DND-41 (cell line): ENCODE data around the gene CCDC27.

Experiments
- ATAC-seq: fragments of 200-7000 bp; cut with Tn5 transposase; 3 replicates; pipeline ENCODE4 v1.9.1; 2021; ENCODE audit warnings: low read depth; ENCODE audit not compliant: insufficient read depth
- DNase-seq: peaks from one replicate; pipeline ENCODE4 v3.0.0-alpha.2; 2020
- H2AFZ ChIP-seq: 2 replicates; pipeline ENCODE4 v1.6.0; 2012; ENCODE audit warnings: low read depth, low read length
- H3K27ac ChIP-seq: 2 replicates; pipeline ENCODE4 v1.5.1; 2012; ENCODE audit warnings: low read length, inconsistent platforms
- H3K27me3 ChIP-seq: fragments of 200-600 bp; sonication (generic); 2 replicates; pipeline ENCODE4 v1.6.0; 2012; ENCODE audit warnings: low read length, mild to moderate bottlenecking, inconsistent platforms; ENCODE audit not compliant: insufficient read depth, poor library complexity
- H3K36me3 ChIP-seq: 2 replicates; pipeline ENCODE4 v1.5.1; 2012; ENCODE audit warnings: low read length, inconsistent platforms; ENCODE audit not compliant: insufficient read depth
- H3K4me1 ChIP-seq: 2 replicates; pipeline ENCODE4 v1.5.1; 2012; ENCODE audit warnings: mild to moderate bottlenecking, low read length; ENCODE audit not compliant: insufficient read depth
- H3K4me2 ChIP-seq: 2 replicates; pipeline ENCODE4 v1.6.0; 2012; ENCODE audit warnings: mild to moderate bottlenecking, moderate library complexity, low read length, inconsistent platforms; ENCODE audit not compliant: insufficient read depth
- H3K4me3 ChIP-seq, 2 experiments: fragments of 200-600 bp in 1 of 2; shearing (Covaris generic) in 1 of 2; 2 replicates each; pipeline ENCODE4 v1.5.1; 2012 to 2016; ENCODE audit warnings: inconsistent platforms in 2 of 2, low read length in 2 of 2, mild to moderate bottlenecking in 2 of 2, low read depth in 1 of 2, moderate library complexity in 1 of 2
- H3K79me2 ChIP-seq: 2 replicates; pipeline ENCODE4 v1.6.0; 2012; ENCODE audit warnings: low read length, inconsistent platforms; ENCODE audit not compliant: insufficient read depth
- H3K9ac ChIP-seq: 2 replicates; pipeline ENCODE4 v1.6.0; 2012; ENCODE audit warnings: low read depth, mild to moderate bottlenecking, inconsistent platforms, low read length, moderate library complexity
- H3K9me3 ChIP-seq: 2 replicates; pipeline ENCODE4 v1.5.1; 2012; ENCODE audit warnings: low read length, moderate library complexity, mild to moderate bottlenecking, inconsistent platforms; ENCODE audit not compliant: insufficient read depth, severe bottlenecking
- H4K20me1 ChIP-seq: 2 replicates; pipeline ENCODE4 v1.6.0; 2012; ENCODE audit warnings: low read length; ENCODE audit not compliant: insufficient read depth
- EZH2 ChIP-seq: IDR thresholded peaks from 3 replicates; pipeline ENCODE4 v1.6.1; 2012; ENCODE audit warnings: borderline replicate concordance, low read depth, mild to moderate bottlenecking, moderate library complexity, low read length, inconsistent platforms; ENCODE audit not compliant: severe bottlenecking
- TF ChIP-seq, protein P1 (sequence below): IDR thresholded peaks from 2 replicates; pipeline ENCODE4 v1.5.1; 2012; ENCODE audit warnings: borderline replicate concordance, low read length, moderate library complexity, mild to moderate bottlenecking; ENCODE audit not compliant: poor library complexity, severe bottlenecking; ENCODE audit errors: extremely low read depth

CCDC27 gene

GRCh38 chr1:3756394-3756793 lies 4.1 kb downstream of the CCDC27 start:
- Histone ChIP-seq H2AFZ (no peak overlapping the region), H3K9me3 (no peaks in the 10 kb centered on the region), H3K9ac (no peak overlapping the region), H4K20me1 (no peaks in the 10 kb centered on the region; the same call in 1 of the 2 replicates), H3K79me2 (no peaks in the 10 kb centered on the region), H3K27me3 (no peaks in the 10 kb centered on the region), H3K4me1 (no peaks in the 10 kb centered on the region), H3K27ac (no peak overlapping the region), H3K36me3 (no peaks in the 10 kb centered on the region), H3K4me2 (no peak overlapping the region), H3K4me3 (no peak overlapping the region)
- TF ChIP-seq, protein P1, sequence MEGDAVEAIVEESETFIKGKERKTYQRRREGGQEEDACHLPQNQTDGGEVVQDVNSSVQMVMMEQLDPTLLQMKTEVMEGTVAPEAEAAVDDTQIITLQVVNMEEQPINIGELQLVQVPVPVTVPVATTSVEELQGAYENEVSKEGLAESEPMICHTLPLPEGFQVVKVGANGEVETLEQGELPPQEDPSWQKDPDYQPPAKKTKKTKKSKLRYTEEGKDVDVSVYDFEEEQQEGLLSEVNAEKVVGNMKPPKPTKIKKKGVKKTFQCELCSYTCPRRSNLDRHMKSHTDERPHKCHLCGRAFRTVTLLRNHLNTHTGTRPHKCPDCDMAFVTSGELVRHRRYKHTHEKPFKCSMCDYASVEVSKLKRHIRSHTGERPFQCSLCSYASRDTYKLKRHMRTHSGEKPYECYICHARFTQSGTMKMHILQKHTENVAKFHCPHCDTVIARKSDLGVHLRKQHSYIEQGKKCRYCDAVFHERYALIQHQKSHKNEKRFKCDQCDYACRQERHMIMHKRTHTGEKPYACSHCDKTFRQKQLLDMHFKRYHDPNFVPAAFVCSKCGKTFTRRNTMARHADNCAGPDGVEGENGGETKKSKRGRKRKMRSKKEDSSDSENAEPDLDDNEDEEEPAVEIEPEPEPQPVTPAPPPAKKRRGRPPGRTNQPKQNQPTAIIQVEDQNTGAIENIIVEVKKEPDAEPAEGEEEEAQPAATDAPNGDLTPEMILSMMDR, result no peak
- TF ChIP-seq EZH2, result no peak
- ATAC-seq (no peak), DNase-seq (no peak)

DNA sequence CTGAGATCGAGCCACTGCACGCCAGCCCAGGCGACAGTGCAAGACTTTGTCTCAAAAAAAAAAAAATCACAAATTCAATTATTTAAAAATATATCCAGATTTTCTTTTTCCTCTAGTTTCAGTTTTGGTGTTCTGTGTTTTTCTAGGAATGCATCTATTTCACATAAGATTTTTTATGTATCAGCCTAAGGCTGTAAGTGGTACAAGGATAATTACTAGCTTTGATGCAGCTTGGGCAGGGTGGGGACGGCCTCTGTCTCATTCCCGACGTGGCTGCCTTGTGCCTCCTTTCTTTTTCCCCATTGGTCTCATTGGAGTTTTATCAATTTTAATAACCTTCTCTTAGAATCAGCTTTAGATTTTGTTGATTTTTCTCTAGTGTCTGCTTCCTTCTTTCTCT lies 6.9 kb downstream of the CCDC27 start:
- H3K9me3 ChIP-seq, result no peaks in the 10 kb centered on the region
- peaks cover 5% of the 10 kb centered on the region for H4K20me1 ChIP-seq
- ATAC-seq (no peak), DNase-seq (no peak)
- no peak overlapping the region for H2AFZ ChIP-seq
- no peak overlapping the region for H3K4me2 ChIP-seq
- no peaks in the 10 kb centered on the region for H3K27me3 ChIP-seq
- no peak for TF ChIP-seq EZH2
- TF ChIP-seq, protein P1, result no peak
- no peak overlapping the region for H3K4me3 ChIP-seq
- no peaks in the 10 kb centered on the region for H3K4me1 ChIP-seq
- H3K36me3 ChIP-seq, result no peaks in the 10 kb centered on the region
- no peak overlapping the region for H3K9ac ChIP-seq
- no peak overlapping the region for H3K27ac ChIP-seq
- H3K79me2 ChIP-seq, result no peaks in the 10 kb centered on the region

- no peak for DNase-seq
These were observed 7.5 kb downstream of the CCDC27 start for GRCh38 chr1:3759796-3760195.

More at GRCh38 chr1:3759796-3760195, 7.5 kb downstream of the CCDC27 start:
- Histone ChIP-seq H3K9me3 (no peaks in the 10 kb centered on the region), H3K4me1 (no peaks in the 10 kb centered on the region), H2AFZ (no peak overlapping the region), H3K9ac (no peak overlapping the region), H3K4me2 (no peak overlapping the region), H3K4me3 (no peak overlapping the region), H3K27ac (no peak overlapping the region), H3K79me2 (no peaks in the 10 kb centered on the region), H3K36me3 (no peaks in the 10 kb centered on the region), H3K27me3 (no peaks in the 10 kb centered on the region), H4K20me1 (peaks cover 5% of the 10 kb centered on the region)
- no peak for ATAC-seq
- TF ChIP-seq, protein P1, result no peak
- no peak for TF ChIP-seq EZH2
